Stimulated activated CD8-positive, alpha-beta memory T cell treated with anti-CD3 and anti-CD28 coated beads, Interleukin-2, amount 100 ng/mL, for 1 hour (primary cell): ENCODE measurements around the gene KHK.

ENCODE experiments used
- DNase-seq, 2 donors: peaks; one replicate each; pipeline ENCODE4 v3.0.0-alpha.2; 2020; ENCODE audit warnings: low read depth in 2 of 2

Gene KHK

GRCh38 chr2:27086724-27087593 lies at the start of gene KHK:
TSS of gene KHK (plus strand) at chr2:27086772. CDS start at chr2:27087260, 488 bp downstream.
- DNase-seq = no peak

DNA sequence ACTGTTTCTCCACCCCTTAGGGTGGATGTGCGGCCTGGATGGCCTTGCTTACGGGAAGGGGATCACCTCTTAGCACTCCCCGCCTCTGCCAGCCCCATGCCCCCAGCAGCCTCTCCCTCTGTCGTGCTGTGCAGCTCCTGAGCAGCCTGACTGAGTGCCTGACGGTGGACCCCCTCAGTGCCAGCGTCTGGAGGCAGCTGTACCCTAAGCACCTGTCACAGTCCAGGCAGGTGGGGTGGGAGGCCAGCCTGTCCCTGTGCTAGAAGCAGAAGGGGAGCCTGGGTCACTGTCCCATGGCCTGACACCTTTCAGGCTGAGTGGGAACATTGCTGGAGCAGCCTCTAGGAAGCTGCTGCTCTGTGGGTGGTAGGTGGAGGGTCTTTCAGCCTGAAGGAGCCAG lies 48.6 kb upstream of the KHK start:
- no peak for DNase-seq

DNA sequence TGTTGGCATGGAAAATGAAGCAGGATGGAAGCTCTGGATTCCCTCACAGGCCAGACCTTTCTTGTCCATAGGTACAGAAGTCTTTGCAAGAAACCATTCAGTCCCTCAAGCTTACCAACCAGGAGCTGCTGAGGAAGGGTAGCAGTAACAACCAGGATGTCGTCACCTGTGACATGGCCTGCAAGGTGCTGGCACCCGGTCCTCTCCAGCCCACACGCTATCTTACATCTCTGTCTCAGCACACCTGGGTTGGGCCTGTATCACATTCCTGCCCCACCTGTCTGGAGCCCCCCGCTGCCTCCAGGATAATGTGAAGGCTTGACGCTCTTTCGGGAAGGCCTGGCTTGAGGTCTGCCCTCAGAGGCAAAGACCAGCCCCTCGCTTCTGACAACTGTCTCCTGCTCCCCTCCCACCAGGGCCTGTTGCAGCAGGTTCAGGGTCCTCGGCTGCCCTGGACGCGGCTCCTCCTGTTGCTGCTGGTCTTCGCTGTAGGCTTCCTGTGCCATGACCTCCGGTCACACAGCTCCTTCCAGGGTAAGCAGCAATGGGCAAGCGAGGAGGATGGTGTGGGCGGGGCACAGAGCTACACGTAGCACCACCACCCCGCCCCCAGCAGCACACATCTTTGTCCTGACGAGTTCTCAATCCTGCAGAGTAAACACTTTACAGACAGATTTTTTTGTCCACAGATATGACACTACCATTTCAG lies 47.8 kb upstream of the KHK start:
- DNase-seq = no peak

DNA sequence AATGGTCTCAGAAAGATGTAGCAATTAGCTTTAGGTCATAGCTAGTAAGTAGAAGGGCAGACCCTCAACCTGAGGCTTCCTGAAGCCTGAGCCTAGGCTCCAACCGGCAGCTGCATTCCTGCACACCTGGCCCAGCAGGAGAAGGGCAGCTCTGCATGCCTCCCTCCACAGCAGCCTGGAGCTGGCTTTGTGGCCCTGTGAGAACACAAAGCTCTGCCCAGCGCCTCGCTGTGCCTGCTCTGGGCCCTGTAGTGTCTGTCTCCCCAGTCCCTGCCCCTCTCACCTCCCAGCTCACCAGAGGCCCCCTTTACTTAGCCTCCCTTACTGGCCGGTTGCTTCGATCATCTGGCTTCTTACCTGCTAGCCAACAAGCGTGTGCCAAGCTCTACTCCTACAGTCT lies 47.1 kb upstream of the KHK start:
- no peak for DNase-seq

DNA sequence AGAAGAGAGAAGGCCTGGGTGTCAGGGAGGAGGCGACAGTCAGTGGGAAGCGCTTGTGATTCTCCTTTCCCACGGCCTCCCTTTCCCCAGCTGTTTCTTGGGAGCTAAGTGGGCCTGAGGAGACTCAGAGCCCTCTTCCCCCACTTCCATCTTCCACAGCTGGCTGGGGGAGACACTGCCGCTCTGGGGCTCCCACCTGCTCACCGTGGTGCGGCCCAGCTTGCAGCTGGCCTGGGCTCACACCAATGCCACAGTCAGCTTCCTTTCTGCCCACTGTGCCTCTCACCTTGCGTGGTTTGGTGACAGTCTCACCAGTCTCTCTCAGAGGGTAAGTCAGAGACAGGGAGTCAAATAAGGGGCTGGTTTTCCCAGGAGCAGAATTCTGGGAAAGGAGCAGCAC lies 46.7 kb upstream of the KHK start:
- no peak for DNase-seq

GRCh38 chr2:27040282-27040681 lies 46.3 kb upstream of the KHK start:
- DNase-seq = no peak

DNA sequence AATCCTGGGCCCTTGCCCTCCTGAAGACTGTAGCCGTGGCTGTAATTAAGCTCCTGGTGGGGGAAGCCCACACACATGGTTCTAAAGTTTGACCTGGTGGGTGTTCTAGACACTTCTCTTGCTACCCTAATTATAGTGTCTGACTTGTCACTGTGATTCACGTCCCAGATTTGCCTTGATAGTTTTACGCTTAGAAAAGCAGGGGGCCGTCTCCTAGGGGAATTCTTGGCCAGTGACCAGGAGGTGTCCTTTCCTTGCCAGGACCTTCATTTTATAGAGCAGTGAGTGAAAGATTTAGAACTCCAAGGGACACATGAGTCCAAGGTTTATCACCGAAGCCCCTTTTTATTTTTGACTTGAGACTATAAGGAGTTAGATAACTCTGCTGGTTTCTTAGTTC lies 44.8 kb upstream of the KHK start:
- no peak for DNase-seq

GRCh38 chr2:27042159-27042661 lies 44.4 kb upstream of the KHK start:
- DNase-seq = no peak

- no peak for DNase-seq
These were observed 43.5 kb upstream of the KHK start for GRCh38 chr2:27042985-27043634.

- peak; percentile 16 to 30 for DNase-seq
These were observed 36.9 kb upstream of the KHK start for GRCh38 chr2:27049422-27050280.

DNA sequence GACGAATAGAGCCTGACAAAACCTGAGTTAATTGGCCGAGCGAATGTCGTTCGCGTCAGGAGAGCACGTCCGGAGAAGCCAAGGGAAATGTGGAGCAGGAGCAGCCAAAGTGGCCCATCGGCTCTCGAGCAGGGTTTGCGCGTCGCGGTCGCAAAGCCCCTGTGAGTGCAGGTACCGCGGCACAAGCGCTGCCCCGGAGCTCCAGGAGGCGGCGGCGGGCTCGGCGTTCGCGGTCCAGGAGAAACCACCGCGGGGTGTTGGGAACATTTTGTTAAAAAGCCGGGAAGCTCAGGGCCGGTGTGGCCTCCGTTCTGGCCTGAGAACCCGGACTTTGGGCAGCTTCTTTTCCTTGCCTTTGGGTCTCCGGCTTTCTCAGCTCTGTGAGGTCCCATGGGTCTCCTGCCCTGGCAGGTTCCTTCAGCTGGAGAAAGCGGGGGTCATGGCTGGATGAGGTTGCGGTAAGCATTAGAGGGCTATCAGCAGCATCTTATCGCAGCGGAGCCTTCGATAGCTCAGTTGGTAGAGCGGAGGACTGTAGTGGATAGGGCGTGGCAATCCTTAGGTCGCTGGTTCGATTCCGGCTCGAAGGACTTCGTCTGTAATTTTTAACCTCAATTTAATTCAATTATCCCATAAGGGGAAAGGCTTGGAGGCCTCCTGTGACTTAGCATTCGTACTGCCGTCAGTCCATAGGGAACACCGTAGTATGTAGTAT lies 36.1 kb upstream of the KHK start:
- peak; percentile 83 to 88 for DNase-seq

DNA sequence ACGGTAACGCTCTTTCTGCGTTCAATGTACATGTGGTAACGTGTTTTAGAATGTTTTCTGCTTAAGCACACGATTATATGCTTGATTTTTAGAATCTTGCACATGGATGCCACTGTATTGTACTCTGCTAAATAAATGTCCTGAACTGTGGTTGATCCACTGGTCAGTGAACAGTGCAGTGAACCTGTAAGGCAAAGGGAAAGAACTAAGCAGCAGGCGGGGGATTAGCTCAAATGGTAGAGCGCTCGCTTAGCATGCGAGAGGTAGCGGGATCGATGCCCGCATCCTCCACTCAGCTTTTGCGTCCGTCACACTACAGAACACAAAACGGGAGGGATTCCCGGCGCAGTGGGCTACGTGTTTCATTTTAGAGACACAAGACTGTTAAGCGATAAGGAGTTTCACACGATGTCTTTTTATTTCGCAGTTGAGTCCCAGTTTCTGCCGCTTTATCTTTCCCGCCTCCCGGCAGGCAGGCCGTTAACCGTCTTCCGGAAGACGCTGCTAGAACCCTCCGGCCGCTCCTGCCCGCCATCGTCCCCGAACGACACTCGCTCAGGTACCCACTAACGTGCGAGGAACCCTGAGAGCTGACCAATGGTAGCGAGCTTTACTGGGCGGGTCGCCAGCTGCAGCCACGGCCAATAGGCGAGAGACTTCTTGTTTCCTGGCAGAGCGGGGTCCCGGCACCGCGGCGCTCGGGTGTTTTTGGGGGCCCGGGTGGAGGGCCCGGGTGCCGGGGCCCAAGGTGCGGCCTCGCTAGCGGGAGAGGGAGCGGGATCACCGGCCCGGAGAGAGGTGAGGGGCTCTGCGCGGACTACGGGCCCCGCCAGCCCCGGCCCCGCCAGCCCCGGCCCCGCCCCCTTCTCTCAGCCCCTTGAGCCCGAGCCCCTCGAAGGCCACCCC lies 35.3 kb upstream of the KHK start, which contains the start of gene AGBL5:
Gene AGBL5 (plus strand): TSS at position 673 of the 906 bp plus-strand sequence. CDS start 1,291 bp downstream, outside the sequence.
- peak; percentile 91 to 94 for DNase-seq

GRCh38 chr2:27051902-27052645 lies 34.5 kb upstream of the KHK start:
- DNase-seq = no peak

DNA sequence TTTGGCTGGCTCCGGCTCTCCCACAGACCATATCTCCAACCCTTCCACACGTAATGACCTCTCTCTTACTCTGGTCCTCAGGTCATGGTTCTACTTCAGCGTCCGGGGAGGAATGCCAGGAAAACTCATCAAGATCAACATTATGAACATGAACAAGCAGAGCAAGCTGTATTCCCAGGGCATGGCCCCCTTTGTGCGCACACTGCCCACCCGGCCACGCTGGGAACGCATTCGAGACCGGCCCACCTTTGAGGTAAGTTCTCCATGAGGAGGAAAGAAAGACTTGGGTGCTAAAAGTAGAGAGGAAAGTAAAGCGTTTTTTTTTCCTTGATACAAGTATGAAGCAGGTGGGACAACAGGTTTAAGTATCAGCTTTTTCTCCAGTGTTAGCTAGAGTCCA lies 33.3 kb upstream of the KHK start:
- no peak for DNase-seq

GRCh38 chr2:27053776-27054175 lies 32.8 kb upstream of the KHK start:
- no peak for DNase-seq

- no peak for DNase-seq
These were observed 31.9 kb upstream of the KHK start for GRCh38 chr2:27054721-27055120.

GRCh38 chr2:27057184-27057583 lies 29.4 kb upstream of the KHK start:
- DNase-seq = no peak

DNA sequence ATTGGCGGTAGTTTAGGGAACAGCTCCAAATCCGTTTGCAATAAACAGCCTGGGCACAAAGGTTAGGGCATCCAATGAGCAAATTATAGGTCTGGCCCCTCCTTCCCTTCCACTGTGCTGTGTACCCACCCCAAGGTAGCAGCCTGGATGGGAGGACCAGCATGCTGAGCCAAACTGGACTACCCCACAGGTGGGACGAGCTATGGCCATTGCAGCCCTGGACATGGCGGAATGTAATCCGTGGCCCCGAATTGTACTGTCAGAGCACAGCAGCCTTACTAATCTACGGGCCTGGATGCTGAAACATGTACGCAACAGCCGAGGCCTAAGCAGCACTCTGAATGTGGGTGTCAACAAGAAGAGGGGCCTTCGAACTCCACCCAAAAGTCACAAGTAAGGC lies 28.4 kb upstream of the KHK start:
- DNase-seq = no peak
